Gastrocnemius medialis (tissue), 4 donors: Measurements from ENCODE around the gene DHH.

Experiments
- POLR2A ChIP-seq, 2 donors: fragments of 450-650 bp; IDR thresholded peaks; one replicate each; pipeline ENCODE4 v1.6.1; 2017; ENCODE audit warnings: antibody characterized with exemption in 2 of 2, mild to moderate bottlenecking in 2 of 2, moderate library complexity in 2 of 2
- TF ChIP-seq, protein P1 (sequence below), 5 experiments: fragments of 450-650 bp in 3 of 5; fragments of 200-600 bp in 2 of 5; sonication (generic) in 2 of 5; IDR thresholded peaks in 4 of 5; conservative IDR thresholded peaks in 1 of 5; 1 replicate in 4 of 5; 2 replicates in 1 of 5; pipeline ENCODE4 v1.5.1; 2016 to 2019; ENCODE audit warnings: antibody characterized with exemption in 5 of 5, mild to moderate bottlenecking in 3 of 5, moderate library complexity in 3 of 5

DNA sequence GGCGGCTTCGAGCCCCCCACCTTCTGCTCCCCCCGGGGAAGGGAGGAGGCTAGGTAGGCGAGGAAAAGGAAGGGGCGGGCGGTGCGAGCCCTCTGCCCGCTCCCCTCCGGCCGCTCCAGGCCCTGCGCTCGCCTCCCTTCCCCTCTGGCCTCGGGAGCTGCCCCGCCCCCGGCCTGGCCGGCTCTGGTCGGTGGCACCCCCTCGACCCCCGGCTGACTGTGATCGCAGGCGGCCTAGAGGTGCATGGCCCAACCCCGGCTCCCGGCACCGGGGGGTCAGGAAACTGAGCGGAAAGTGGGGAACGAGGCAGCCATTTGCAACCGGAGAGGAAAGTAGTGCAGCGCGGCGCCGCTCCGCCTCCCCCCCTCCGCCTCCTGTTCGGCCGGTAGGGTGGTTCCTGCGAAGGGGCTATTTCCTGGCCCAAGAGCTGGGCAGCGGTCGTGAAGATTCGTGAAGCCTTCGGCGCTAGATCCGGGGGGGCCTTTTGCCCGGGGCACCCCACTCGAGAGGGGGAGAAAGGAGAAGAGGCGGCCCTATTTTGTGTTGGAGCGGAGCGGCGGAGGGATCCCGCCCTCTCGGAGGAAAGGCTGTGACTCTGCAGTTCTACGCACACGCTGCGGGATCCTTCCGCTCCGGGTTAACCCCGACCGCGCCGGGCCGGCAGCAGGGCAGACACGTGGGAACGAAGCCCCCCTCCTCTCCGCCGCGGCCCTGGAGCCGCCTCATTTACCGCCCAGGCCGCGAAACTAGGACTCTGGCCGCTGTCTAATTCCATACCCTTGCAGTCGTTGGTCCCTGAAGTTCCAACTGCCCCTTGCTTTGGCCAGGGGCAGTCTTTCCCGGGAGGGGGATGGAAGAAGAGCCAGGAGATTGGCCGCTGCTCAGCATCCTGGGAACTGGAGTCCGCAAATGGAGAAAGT, 34.1 kb downstream of the DHH start, which contains the start of gene KMT2D:
- TF ChIP-seq, protein P1, sequence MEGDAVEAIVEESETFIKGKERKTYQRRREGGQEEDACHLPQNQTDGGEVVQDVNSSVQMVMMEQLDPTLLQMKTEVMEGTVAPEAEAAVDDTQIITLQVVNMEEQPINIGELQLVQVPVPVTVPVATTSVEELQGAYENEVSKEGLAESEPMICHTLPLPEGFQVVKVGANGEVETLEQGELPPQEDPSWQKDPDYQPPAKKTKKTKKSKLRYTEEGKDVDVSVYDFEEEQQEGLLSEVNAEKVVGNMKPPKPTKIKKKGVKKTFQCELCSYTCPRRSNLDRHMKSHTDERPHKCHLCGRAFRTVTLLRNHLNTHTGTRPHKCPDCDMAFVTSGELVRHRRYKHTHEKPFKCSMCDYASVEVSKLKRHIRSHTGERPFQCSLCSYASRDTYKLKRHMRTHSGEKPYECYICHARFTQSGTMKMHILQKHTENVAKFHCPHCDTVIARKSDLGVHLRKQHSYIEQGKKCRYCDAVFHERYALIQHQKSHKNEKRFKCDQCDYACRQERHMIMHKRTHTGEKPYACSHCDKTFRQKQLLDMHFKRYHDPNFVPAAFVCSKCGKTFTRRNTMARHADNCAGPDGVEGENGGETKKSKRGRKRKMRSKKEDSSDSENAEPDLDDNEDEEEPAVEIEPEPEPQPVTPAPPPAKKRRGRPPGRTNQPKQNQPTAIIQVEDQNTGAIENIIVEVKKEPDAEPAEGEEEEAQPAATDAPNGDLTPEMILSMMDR (IDR thresholded peaks at IDR 0.05 in 4 of 5, conservative IDR thresholded peaks at IDR 0.05 in 1 of 5): peak; percentile 36 to 83 (median 63)
- peak; percentile 69 to 76 for TF ChIP-seq POLR2A (IDR thresholded peaks at IDR 0.05)
